HG03565 (cell line): ENCODE results near the gene GPM6B.

Experiments
- ATAC-seq: cut with Tn5 transposase; IDR thresholded peaks from one replicate; pipeline ENCODE4 v1.9.1; 2021; ENCODE audit warnings: mild to moderate bottlenecking, moderate library complexity; ENCODE audit not compliant: unreplicated experiment

Gene GPM6B

DNA sequence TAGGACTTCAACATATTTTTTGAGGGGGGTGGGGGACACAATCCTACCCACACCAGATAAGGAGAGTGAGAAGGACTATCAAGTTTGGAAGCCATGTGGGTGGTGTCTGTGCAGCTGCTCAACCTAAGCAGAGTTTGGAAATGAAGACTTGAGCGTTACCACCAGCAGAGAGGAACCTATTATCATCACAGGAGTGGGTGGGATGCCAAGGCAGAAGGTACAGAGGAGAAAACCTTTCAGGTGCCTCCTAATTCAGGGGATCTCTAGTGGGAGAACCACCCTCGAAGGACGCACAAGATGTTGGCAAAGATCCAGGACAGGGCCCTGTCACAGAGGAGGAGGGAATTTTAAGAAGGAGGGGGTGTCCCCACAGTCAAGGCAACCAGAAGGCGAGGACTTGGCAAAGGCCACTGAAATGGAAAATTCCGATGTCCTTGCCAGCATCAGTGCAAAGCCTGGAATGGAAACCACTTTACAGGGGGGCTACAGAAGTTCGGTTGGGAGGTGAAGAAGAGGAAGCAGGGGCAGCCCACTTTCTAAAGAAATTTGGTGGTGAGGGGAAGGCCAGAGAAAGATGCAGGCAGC lies 8.4 kb upstream of the GPM6B start:
- no peak for ATAC-seq

DNA sequence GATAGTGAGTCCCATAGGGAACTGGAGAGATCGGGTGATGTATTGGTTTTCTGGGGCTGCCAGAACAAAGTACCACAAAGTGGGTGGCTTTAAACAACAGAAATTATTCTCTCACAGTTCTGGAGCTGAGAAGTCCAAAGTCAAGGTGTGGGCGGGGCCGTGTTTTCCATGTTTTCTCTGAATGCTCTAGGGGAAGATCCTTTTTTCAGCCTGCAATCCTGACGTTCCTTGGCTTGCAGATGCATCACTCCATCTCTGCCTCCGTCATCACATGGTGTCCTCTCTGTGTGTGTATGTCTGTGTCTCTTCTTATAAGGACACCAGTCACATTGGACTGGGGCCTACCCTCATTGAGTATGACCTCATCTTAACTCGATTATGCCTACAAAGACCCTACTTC lies 7.9 kb upstream of the GPM6B start:
- ATAC-seq = no peak

DNA sequence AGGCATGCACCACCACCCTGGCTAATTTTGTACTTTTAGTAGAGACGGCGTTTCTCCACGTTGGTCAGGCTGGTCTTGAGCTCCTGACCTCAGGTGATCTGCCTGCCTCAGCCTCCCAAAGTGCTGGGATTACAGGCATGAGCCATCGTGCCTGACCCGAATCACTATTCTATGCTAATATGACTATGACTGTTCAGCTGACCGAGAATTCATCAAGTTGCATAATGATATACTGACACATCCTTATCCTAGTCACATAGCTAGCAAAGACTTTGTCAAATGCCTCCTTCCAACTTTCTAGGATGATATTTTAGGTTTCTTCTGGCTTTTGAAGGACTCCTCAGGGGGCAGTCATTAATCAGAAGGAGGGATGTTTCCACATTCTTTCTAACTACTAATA lies 4.8 kb upstream of the GPM6B start:
- ATAC-seq = no peak

DNA sequence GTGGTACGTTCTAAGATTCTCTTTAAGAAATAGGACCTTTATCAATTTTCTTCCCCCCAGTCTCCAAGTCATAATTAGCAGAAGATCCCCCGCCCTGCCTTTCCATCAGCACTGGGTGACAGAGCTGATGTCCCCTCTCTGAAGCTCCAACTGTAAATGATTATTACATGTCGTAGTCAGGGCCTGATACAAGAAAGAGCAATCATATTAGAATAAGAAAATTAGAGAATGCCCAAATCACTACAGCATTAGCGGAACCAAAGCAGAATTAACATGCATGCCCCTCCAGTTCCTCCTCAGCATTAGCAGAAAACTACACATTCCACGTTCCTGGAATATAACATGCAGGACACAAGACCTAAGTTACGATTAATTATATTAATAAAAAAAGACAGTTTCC lies 717 bp downstream of the GPM6B start:
- no peak for ATAC-seq

DNA sequence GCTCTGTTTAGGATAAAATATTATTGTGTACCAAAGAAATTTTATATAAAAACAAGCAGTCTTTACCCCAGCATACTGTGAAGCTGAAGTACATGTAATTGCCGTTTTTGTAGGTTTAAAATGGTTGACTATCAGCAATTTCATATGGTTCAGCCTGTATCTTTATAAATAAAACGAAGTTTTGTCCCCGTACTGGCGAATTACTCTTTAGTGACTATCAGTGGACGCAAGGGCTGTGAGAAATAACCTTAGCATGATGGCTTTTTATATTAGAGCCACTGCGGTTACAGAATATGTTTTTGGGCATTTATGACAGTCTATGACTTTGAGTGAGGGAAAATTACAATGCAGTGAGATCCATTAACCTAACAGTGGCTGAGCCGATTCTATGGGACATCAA lies 1.2 kb downstream of the GPM6B start:
- no peak for ATAC-seq

DNA sequence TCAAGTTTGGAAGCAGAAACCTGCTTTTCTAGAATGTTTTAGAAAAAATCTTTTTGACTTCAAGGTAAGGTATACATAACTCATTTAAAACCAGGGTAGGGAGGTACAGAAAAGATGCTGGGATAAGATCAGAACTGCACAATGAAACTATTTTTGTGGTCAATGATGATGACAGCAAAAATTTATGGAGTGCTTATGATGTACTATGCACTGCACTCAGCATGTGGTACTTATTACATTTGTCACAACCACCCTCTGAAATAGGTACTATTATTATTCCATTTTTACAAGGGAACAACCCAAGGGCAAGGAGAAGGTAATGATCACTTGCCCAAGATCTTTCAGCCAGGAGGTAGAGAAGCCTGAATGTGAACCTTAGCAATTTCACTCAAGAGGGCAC lies 8.0 kb downstream of the GPM6B start:
- ATAC-seq = no peak

DNA sequence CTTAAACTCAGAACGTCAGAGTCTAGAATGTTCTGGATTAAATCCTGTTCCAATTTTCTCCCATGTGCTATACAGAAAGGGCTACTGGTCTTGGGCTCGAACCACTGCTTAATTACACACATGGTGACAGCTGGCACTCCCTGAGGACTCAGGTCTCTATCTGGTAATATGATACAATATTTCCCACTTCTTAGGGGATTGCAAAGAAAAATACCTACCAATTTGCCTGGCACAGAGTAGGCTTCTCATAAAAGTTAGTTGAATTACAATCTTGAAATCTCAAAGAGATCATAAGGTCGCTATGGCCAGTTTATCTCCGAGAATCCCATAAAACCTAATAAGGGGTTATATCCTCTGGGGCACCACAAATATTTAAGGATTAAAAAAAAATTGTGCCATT lies 8.6 kb downstream of the GPM6B start:
- no peak for ATAC-seq

DNA sequence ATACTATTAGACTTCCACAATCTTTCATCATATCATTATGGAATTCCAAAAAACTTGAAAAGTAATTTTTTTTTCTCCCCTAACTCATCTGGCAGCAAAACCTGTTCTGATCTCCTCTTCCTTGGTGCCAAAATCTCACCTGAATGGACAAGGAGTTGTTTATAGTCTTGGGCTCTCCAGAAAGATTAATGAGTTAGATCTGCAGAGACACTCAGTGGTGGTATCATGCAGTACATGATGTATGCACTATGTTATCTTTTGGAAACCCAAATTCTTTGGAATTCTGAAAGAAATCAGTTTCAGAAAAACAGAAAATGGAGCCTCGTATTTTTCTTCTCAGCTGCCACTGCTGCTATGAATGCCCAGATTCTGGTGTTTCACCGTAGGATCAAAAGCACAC lies 11.7 kb downstream of the GPM6B start:
- no peak for ATAC-seq

DNA sequence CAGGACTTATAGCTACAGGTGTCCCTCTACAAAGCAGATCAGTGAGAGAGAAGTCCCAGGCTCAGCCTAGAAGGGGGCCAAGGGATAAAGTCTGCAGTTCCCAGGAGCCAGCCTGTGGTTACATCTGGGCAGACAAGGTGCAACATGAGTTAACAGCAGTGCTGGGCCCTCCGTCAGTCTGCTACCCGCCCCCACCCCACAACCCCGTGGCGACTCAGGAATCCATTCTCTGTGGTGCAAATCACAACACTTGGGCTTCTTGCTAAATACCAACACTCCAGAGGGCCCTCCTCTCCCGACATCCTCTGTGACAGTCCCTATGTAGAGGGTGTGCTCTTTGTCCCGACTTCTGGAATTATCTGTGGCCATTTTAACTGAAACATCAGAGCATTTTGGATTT lies 13.8 kb downstream of the GPM6B start:
- ATAC-seq = no peak

DNA sequence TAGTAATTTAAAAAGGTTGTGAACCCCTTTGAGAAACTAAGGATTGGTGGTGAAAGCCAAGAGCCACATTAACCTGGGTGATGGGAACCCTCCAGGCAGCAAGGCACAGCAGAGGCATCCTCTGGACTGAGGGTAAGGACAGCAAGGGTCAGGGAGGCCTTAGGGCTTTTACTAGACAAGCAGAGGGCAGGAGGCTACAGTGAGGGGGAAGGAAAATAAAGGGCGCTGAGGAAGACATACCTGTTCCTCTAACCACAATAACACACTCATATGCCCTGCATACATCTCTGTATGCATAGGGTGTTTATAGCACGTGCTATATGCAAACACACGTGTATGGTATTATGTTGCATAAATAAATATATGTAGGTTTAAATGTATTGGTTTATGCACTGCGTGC lies 18.7 kb downstream of the GPM6B start:
- no peak for ATAC-seq

DNA sequence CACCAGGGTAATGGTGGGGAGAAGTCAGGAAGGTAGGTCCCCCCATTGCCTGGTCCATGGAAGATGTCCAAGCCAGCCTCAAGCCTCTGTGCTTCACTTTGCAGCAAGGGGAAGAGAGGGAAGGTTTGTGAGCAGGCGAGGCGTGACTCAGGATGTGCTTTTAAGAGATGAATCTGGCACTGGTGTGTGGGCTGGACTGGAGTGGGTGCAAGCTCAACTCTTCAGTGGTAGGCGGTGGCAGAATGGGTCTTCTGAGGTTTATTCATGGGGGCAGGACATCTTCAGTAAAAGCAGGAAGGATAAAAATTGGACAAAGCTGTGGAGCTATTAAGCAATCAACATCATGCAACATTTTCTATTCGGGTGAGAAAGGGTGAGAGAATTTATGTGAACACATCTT lies 19.4 kb downstream of the GPM6B start:
- ATAC-seq = no peak

DNA sequence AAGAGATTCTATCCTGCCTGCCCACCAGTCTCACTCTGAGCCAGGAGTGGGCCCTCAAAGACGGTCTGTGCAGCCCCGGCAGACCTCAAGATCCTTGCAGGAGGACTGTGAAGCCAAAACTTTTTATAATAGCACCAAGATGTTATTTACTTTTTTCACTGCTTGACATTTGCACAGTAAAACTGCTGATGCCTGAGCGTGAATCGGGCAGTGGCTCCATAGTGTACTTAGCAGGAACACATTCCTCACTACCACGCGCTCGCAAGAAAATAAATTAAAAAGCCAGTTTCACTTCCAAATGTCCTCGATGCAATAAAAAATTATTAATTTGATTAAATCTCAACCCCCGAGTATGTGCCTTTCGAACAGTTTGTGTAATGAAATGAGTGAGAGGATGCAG lies 22.5 kb downstream of the GPM6B start:
- ATAC-seq = no peak

DNA sequence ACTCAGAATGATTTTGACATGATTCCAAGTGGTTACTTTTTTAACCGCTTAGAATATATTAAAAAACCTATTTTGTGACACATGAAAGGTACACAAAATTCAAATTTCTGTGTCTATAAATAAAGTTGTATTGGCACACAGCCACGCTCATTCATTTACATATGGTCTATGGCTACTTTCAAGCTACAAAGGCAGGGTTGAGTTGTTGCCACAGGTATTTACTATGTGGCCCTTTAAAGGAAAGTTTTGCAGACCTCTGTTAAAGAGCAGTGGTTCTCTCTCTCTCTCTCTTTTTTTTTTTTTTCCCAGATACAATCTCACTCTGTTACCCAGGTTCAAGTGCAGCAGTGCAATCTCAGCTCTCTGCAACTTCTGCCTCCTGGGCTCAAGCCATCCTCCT lies 23.0 kb downstream of the GPM6B start:
- ATAC-seq = no peak

DNA sequence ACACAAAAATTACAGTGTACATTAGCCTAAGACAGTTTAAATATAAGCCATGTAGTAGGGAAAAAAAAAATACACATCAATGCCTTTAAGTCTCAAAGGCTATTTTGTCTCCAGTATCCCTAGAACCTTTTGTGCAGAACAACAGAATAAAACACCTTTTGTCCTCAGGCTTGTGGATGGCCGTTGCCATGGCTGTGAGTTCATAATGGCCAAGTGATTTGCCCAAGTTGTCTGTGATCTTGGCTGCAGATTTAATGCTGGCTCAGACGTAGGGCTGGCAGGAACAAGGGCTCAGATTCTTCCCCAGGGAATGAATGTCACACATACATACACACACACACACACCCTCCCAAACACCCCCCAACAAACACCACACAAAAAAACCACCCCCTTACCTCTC lies 25.3 kb downstream of the GPM6B start:
- no peak for ATAC-seq

DNA sequence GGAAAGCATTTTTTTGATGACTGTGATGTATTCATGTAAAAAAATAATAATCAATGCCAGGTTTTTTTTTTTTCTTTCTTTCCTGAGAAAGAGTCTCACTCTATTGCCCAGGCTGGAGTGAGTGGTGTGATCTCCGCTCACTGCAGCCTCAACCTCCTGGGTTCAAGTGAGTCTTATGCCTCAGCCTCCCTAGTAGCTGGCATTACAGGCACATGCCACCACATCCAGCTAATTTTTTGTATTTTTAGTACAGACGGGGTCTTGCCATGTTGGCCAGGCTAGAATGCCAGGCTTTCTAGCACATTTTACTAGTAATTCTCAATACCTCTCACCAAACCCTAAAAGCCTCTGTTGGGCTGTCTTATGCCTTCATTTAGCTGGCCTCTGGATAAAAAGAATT lies 25.7 kb downstream of the GPM6B start:
- ATAC-seq = no peak

DNA sequence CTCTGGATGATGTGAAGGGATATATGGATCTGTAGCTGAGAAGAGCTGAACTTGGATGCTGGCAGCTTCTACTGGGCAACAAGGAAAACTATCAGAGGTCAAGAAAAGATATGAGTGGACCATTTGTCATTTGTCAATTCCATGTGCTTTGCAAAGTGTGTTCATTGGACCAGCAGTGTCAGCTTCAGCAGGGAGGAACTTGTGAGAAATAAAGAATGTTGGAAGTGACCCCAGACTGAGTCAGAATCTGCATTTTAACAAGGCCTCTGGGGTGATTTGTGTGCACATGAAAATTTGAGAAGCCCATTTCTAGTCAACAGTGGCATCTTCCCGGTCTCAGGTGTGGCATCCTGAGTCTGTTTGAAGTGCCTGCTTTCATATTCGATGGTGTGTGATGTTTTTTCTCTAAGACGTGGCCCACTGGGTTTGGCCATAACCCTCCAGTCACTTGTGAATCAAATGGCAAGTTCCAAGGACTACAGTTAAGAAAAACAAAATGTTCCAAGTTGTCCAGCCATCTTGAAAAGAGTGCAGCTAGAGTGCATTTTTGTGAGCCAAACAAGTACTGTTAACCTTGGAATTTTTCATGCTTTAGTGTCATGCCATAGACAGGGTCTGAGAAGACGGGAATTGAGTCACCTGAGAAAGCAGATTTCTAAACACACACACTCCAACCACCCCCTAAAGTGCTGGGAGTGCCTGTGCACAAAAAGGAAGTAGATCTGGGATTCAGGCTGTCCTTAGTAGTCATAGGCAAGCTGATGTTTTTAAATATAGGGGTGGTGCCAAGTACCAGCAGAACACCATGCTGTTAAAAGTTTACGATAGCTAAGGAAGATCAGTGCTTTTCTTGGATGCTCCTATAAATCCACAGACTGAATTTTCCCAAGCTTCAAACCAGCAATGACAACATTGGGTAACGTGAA lies 26.4 kb downstream of the GPM6B start:
- no peak for ATAC-seq

DNA sequence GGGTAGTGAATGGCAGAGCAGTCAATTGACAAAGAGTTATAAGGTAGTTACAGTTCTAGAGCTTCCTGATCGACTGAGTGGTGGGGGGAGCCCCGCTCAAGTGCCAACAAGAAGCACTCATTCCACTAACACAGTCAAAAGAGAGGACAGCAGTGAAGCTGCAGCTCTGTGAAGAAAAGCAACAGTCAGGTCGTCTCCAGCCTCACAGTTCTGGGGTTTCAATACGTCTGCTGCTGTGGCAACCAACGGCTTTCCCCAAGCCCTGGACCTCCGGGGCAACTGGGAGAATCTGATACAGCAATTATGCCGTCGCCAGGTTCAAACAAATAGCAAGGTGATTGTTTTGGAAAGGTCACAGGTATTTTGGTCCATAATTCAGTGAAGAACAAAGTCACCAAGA lies 30.8 kb downstream of the GPM6B start:
- no peak for ATAC-seq

DNA sequence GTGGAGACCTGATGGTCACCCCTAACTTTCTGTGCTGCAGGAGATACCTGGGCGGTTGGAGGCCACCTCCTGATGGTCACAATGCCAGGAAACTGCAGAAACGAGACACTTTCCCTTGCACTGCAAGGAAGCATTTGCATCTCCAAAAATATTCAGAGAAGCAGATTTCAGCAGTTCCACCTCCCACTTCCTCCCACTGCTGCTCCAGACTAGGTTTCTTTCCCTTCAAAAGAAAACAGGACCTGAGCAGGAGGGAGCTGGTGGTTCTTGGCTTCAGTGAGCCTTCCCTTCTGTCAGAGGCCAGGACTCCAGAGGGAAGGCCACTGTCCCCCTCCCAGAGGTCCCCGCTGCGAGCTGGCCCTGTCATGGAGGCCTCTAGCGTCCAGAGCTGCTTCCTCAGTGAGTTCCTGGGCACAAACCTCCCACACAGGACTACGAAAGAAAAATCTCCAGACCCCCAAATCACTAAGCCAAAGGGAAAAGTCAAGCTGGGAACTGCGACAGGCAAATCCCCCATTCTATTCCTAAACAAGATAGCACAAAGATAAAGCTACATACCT lies 35.9 kb downstream of the GPM6B start:
- ATAC-seq = no peak

DNA sequence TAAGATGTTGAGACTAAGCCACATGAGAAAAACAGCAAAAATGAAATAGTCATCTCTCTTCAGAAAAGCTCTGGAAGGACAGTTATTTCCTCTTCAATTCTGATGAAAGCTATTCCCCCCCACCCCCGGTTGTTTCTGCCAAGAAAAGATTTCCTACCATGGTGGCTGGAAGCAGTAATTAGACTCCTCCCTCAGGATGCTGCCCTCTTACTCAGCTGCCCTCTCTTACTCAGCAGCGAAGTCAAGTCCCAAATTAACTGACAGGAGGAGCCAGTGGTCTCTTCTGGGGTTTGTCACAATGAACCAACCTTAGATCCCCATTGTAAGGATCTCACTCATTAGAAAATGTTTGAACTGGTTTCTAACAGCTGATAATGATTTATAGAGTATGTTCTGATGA lies 38.0 kb downstream of the GPM6B start:
- ATAC-seq = no peak

DNA sequence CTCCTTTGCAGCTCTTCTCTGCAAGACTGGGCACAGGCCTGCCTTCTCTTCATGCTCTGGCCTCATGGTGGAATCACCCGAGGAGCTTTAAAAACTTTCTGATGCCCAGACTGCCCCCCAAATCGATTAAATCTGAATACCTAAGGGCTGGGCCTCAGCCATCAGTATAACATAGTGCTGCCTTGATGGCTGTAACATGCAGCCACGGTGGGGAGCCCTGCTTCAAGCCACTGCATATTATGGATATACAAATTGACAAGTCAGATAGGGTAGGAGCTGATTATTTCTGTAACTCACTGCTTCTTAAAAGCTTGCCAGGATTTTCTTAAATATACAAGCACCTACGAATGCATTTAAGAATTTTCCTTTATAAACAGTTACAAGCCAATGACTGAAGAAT lies 40.5 kb downstream of the GPM6B start:
- ATAC-seq = no peak

DNA sequence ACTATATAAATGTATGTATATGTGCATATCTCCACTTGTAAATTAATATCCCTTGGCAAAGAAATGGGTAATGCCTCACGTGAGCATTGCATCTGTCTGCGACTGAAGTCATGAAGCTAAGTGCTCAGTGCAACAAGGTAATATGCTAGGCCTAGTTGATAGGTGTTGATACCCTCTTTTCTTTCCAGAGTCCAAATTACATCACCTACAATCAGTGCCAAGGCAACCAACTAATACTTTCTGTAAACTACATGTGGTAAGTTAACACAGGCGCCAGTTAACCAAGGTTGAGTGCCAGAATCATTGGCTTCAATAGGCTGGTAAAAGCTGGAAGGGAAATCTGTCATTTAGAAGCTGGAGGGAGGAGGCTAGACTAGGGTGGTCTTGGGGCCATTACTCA lies 41.1 kb downstream of the GPM6B start:
- ATAC-seq = no peak

DNA sequence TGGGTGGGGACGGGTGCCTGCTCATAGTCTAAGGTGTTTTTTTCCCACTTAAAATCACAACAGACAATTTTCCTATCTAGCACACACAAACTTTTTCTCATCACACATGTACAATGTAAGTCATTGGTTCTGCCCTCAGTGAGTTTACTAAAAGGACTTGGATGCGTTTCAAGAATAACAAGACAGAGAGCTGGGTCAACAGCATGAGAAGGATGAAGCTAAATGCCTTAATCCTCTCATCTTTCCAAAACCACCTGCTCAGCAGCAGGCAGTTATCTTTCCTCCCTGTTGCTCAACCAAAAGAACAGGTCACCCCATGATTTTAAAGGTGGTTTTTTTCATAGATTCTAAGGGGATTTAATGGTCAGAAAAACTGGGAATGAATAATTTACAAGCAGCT lies 42.2 kb downstream of the GPM6B start:
- no peak for ATAC-seq
